ENCODE results near the gene ZNF487.

The ZNF487 gene

GRCh38 chr10:43482319-43483078 lies 45.6 kb downstream of the ZNF487 start:
- in situ Hi-C loops (cut with HindIII; ENCODE audit: low sequenced_read_pairs), result loop anchor here (5.0 kb wide), 1 partner anchor 90 kb away; the partner anchor contains the start of gene ZNF239

GRCh38 chr10:43491855-43492254 lies 54.9 kb downstream of the ZNF487 start:
- in situ Hi-C loops (cut with HindIII; ENCODE audit: low sequenced_read_pairs), result no loop called here

- in situ Hi-C loops (cut with HindIII; ENCODE audit: low sequenced_read_pairs), result no loop called here
Observed at GRCh38 chr10:43502931-43503330, 66.0 kb downstream of the ZNF487 start.

- in situ Hi-C loops (cut with HindIII; ENCODE audit: low sequenced_read_pairs), result loop anchor here (5.0 kb wide), 1 partner anchor 48 kb away; the partner anchor contains the start of gene ZNF239
Observed at GRCh38 chr10:43524434-43525247, 87.7 kb downstream of the ZNF487 start.

Data from endothelial cell of hepatic sinusoid (primary cell).